MM.1S (cell line): ENCODE measurements around the gene ENOX1.

Source experiments
- DNase-seq: peaks from one replicate; pipeline ENCODE4 v3.0.0-alpha.2; 2015
- H2AFZ ChIP-seq: fragments of 300-600 bp; sonication (generic); 2 replicates; pipeline ENCODE4 v1.6.0; 2016; ENCODE audit warnings: antibody characterized with exemption, low read length
- H3F3A ChIP-seq: fragments of 300-600 bp; sonication (generic); 2 replicates; pipeline ENCODE4 v1.6.1; 2016; ENCODE audit warnings: mild to moderate bottlenecking, antibody characterized with exemption, low read length, moderate library complexity, mixed read lengths; ENCODE audit not compliant: insufficient read depth
- H3K27ac ChIP-seq: fragments of 300-600 bp; sonication (generic); 2 replicates; pipeline ENCODE4 v1.5.1; 2016; ENCODE audit warnings: mild to moderate bottlenecking, low read length
- H3K27me3 ChIP-seq: fragments of 300-600 bp; sonication (generic); replicated peaks from 2 replicates; pipeline ENCODE4 v1.6.0; 2016; ENCODE audit warnings: low read length; ENCODE audit not compliant: insufficient read depth
- H3K36me3 ChIP-seq: fragments of 300-600 bp; sonication (generic); replicated peaks from 2 replicates; pipeline ENCODE4 v1.6.1; 2016; ENCODE audit warnings: mild to moderate bottlenecking, low read length, mixed read lengths; ENCODE audit not compliant: insufficient read depth
- H3K4me1 ChIP-seq: fragments of 300-600 bp; sonication (generic); 2 replicates; pipeline ENCODE4 v1.6.1; 2016; ENCODE audit warnings: low read length, mixed read lengths
- H3K4me2 ChIP-seq: fragments of 300-600 bp; sonication (generic); 2 replicates; pipeline ENCODE4 v1.6.0; 2016; ENCODE audit warnings: low read depth, low read length
- H3K4me3 ChIP-seq: fragments of 300-600 bp; sonication (generic); 2 replicates; pipeline ENCODE4 v1.5.1; 2016; ENCODE audit warnings: low read length, mixed read lengths
- H3K79me2 ChIP-seq: fragments of 300-600 bp; sonication (generic); 2 replicates; pipeline ENCODE4 v1.6.1; 2016; ENCODE audit warnings: mixed run types, low read length, mixed read lengths
- H3K9ac ChIP-seq: fragments of 300-600 bp; sonication (generic); 2 replicates; pipeline ENCODE4 v1.6.1; 2016; ENCODE audit warnings: low read length, mixed read lengths
- H3K9me2 ChIP-seq: fragments of 300-600 bp; sonication (generic); replicated peaks from 2 replicates; pipeline ENCODE4 v1.6.1; 2016; ENCODE audit warnings: mild to moderate bottlenecking, low read length, mixed read lengths; ENCODE audit not compliant: insufficient read depth
- H3K9me3 ChIP-seq: fragments of 300-600 bp; sonication (generic); replicated peaks from 2 replicates; pipeline ENCODE4 v1.6.1; 2016; ENCODE audit warnings: mild to moderate bottlenecking, low read length, mixed read lengths; ENCODE audit not compliant: insufficient read depth
- H4K20me1 ChIP-seq: fragments of 300-600 bp; sonication (generic); 2 replicates; pipeline ENCODE4 v1.6.1; 2016; ENCODE audit warnings: mild to moderate bottlenecking, low read length, moderate library complexity, mixed read lengths; ENCODE audit not compliant: insufficient read depth
- CTCF ChIP-seq: fragments of 300-600 bp; sonication (generic); IDR thresholded peaks from 2 replicates; pipeline ENCODE4 v1.5.1; 2016; ENCODE audit warnings: antibody characterized with exemption, low read length, mixed read lengths
- EZH2 ChIP-seq: fragments of 300-600 bp; sonication (generic); optimal IDR thresholded peaks from 2 replicates; pipeline ENCODE3; 2017; ENCODE audit warnings: low read depth, mild to moderate bottlenecking, antibody characterized with exemption, low read length, mixed read lengths
- EZH2phosphoT487 ChIP-seq: fragments of 300-600 bp; sonication (generic); IDR thresholded peaks from 2 replicates; pipeline ENCODE4 v1.6.1; 2018; ENCODE audit warnings: antibody characterized with exemption, low read length

The ENOX1 gene

GRCh38 chr13:43269037-43269481 lies 517.7 kb downstream of the ENOX1 start:
- no peaks in the 10 kb centered on the region for H3K4me1 ChIP-seq
- H3K79me2 ChIP-seq, result no peaks in the 10 kb centered on the region
- no peaks in the 10 kb centered on the region for H3K9me2 ChIP-seq
- H3F3A ChIP-seq, result no peaks in the 10 kb centered on the region
- no peak overlapping the region for H3K9ac ChIP-seq
- H2AFZ ChIP-seq, result no peak overlapping the region
- no peaks in the 10 kb centered on the region for H3K9me3 ChIP-seq
- no peak for DNase-seq
- H3K27me3 ChIP-seq, result no peaks in the 10 kb centered on the region
- no peaks in the 10 kb centered on the region for H4K20me1 ChIP-seq
- TF ChIP-seq EZH2 (no peak), CTCF (no peak), EZH2phosphoT487 (no peak)
- H3K4me3 ChIP-seq, result no peak overlapping the region
- no peak overlapping the region for H3K27ac ChIP-seq
- no peak overlapping the region for H3K4me2 ChIP-seq
- H3K36me3 ChIP-seq, result no peaks in the 10 kb centered on the region

DNA sequence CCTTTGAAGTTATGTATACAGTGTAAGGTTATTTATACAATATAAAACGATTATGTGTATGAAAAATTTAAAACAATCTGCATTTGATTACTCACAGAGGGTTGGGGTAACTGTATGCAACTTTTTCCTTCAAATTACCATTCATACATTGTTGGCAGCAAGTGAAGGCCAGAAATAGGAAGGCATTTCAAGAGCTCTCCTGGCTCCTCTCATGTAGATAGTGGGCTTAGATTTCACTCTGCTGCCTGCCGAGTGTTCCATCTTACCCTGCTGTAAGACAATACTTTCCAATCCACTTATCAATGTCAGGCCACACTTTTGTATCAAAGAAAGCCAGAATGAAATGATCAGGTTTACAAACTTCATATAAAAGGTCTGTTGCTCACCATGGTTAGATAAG lies 518.1 kb downstream of the ENOX1 start:
- Histone ChIP-seq H3K27ac (no peak overlapping the region), H3K4me3 (no peak overlapping the region), H3K9ac (no peak overlapping the region), H3K4me1 (no peaks in the 10 kb centered on the region), H3K27me3 (no peaks in the 10 kb centered on the region), H3K36me3 (no peaks in the 10 kb centered on the region), H4K20me1 (no peaks in the 10 kb centered on the region), H3K4me2 (no peak overlapping the region), H3F3A (no peaks in the 10 kb centered on the region), H3K79me2 (no peaks in the 10 kb centered on the region), H2AFZ (no peak overlapping the region), H3K9me3 (no peaks in the 10 kb centered on the region), H3K9me2 (no peaks in the 10 kb centered on the region)
- TF ChIP-seq CTCF (no peak), EZH2 (no peak), EZH2phosphoT487 (no peak)
- no peak for DNase-seq

GRCh38 chr13:43267916-43268315 lies 518.9 kb downstream of the ENOX1 start:
- no peaks in the 10 kb centered on the region for H3F3A ChIP-seq
- H3K9me3 ChIP-seq, result no peaks in the 10 kb centered on the region
- H3K4me2 ChIP-seq, result no peak overlapping the region
- no peak for DNase-seq
- H3K36me3 ChIP-seq, result no peaks in the 10 kb centered on the region
- H4K20me1 ChIP-seq, result no peaks in the 10 kb centered on the region
- H2AFZ ChIP-seq, result no peak overlapping the region
- TF ChIP-seq EZH2 (no peak), EZH2phosphoT487 (no peak), CTCF (no peak)
- no peaks in the 10 kb centered on the region for H3K4me1 ChIP-seq
- H3K79me2 ChIP-seq, result no peaks in the 10 kb centered on the region
- H3K9me2 ChIP-seq, result no peaks in the 10 kb centered on the region
- no peak overlapping the region for H3K4me3 ChIP-seq
- no peak overlapping the region for H3K27ac ChIP-seq
- no peak overlapping the region for H3K9ac ChIP-seq
- H3K27me3 ChIP-seq, result no peaks in the 10 kb centered on the region
